Measurements from ENCODE around the gene ADRA1B.

- TF ChIP-seq MAFK (IDR thresholded peaks at IDR 0.05; ENCODE audit: partially characterized antibody) = no peak
- no peak for TF ChIP-seq KDM1A (IDR thresholded peaks at IDR 0.05; ENCODE audit: low read depth)
- no peak for TF ChIP-seq ZC3H11A (IDR thresholded peaks at IDR 0.05)
Measured at GRCh38 chr5:159923008-159923407, 6.7 kb downstream of the ADRA1B start.

Data from A549 (cell line).